ENCODE results near the gene PDE1C. TPM values are rescaled to one million over a fixed set of nuclear protein-coding genes. Genes with fewer than 3 reads are reported as not detected.

The PDE1C gene
- total and polyA plus RNA-seq, 11 donors: 35.3 to 307 (median 141) TPM

DNA sequence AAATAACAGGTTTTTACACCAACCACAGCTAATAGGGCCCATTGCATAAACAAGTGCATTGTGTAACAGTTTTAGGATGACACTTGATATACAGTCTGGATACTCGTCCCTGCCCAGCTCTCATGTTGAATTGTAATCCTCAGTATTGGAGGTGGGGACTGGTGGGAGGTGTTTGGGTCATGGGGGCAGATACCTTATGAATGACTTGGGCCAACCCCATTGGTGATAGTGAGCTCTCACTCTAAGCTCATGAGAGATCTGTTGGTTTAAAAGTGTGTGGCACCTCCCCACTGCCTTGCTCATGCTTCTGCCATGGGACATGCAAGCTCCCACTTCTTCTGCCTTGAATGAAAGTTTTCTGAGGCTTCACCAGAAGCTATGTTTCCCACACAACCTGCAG lies 136.7 kb downstream of the PDE1C start:
- no peak overlapping the region for H3K27ac ChIP-seq
- ATAC-seq: peak in 1 of 4 donors; percentile 48
- peaks cover 0 to 8% (median 0%) of the 10 kb centered on the region in 12 donors for H3K9me3 ChIP-seq
- 38 to 54% (median 47%) methylated on average over 1 of the region's 1 CpG for WGBS, 4 donors
- peaks cover 0 to 33% (median 9%) of the 10 kb centered on the region in 12 donors for H3K4me1 ChIP-seq
- TF ChIP-seq, protein P1, sequence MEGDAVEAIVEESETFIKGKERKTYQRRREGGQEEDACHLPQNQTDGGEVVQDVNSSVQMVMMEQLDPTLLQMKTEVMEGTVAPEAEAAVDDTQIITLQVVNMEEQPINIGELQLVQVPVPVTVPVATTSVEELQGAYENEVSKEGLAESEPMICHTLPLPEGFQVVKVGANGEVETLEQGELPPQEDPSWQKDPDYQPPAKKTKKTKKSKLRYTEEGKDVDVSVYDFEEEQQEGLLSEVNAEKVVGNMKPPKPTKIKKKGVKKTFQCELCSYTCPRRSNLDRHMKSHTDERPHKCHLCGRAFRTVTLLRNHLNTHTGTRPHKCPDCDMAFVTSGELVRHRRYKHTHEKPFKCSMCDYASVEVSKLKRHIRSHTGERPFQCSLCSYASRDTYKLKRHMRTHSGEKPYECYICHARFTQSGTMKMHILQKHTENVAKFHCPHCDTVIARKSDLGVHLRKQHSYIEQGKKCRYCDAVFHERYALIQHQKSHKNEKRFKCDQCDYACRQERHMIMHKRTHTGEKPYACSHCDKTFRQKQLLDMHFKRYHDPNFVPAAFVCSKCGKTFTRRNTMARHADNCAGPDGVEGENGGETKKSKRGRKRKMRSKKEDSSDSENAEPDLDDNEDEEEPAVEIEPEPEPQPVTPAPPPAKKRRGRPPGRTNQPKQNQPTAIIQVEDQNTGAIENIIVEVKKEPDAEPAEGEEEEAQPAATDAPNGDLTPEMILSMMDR (IDR thresholded peaks at IDR 0.05): no peak
- TF ChIP-seq POLR2A (IDR thresholded peaks at IDR 0.05): no peak
- H3K36me3 ChIP-seq: no peaks in the 10 kb centered on the region
- intact Hi-C loops (cut with DNase I): no loop called here
- no peak for DNase-seq
- H3K27me3 ChIP-seq: no peaks in the 10 kb centered on the region
- no peak overlapping the region for H3K4me3 ChIP-seq

DNA sequence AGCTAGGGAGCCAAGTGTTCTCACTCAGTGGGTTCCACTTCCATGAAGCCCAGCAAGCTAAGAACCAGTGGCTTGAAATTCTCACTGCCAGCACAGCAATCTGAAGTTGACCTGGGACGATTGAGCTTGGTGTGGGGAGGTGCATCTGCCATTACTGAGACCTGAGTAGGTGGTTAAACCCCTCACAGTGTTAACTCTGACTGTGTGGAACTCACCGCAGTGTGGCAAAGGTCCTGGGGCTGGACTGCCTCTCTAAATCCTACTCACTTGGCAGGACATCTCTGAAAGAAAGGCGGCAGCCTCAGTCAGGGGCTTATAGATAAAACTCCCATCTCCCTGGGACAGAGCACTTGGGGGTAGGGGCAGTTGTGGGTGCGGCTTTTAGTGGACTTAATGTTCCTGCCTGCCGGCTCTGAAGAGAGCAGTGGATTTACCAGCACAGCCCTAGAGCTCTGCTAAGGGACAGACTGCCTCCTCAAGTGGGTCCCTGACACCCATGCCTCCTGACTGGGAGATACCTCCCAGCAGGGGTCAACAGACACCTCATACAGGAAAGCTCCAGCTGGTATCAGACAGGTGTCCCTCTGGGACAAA lies 143.1 kb downstream of the PDE1C start:
- Histone ChIP-seq H3K27me3 (no peaks in the 10 kb centered on the region), H3K36me3 (no peaks in the 10 kb centered on the region), H3K4me3 (no peak overlapping the region), H3K27ac (peak overlapping the region in 3 of 12 donors; percentile 14 to 20 (median 17)), H3K4me1 (peaks cover 0 to 48% (median 9%) of the 10 kb centered on the region in 12 donors), H3K9me3 (peaks cover 0 to 8% (median 0%) of the 10 kb centered on the region in 12 donors)
- intact Hi-C loops (cut with DNase I): no loop called here
- TF ChIP-seq, protein P1 (IDR thresholded peaks at IDR 0.05): no peak
- TF ChIP-seq POLR2A (IDR thresholded peaks at IDR 0.05): no peak
- DNase-seq (no peak), ATAC-seq (peak in 3 of 4 donors; percentile 37 to 57 (median 45))
- WGBS, 4 donors: 52 to 65% (median 59%) methylated on average over 5 of the region's 5 CpGs

DNA sequence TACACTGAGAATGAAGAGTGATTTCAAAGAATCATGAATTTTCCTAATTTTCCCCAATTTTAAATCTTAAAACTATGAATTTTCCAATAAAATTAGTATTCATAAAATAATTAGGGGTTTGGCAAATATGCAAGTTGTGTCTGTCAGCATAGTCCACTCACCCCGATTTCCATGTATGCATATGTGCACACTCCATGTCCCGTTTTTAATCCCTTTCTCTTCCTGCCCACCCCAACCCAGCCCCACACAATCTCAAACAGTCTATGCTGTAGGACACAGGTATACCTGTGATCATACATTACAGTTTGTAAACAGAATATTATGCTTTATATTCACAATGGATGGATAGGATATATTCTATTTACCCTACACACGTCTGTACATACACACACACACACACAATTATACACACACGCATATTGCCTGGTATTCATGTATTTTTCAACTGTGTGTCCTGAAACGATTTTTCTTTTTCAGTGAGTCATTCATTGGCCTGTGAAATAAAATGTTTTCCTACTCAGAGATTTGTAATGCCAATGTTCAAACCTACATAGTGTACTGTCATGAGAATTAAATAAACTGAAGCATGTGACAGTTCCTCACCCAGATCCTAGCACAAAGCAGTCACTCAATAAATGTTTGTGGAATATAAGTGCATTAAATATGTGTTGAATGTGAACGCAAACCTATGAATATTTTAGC lies 144.3 kb downstream of the PDE1C start:
- no peaks in the 10 kb centered on the region for H3K27me3 ChIP-seq
- TF ChIP-seq, protein P1 (IDR thresholded peaks at IDR 0.05): no peak
- TF ChIP-seq POLR2A (IDR thresholded peaks at IDR 0.05): no peak
- WGBS, 4 donors: 82 to 88% (median 86%) methylated on average over 6 of the region's 6 CpGs
- peaks cover 0 to 54% (median 12%) of the 10 kb centered on the region in 12 donors for H3K4me1 ChIP-seq
- DNase-seq (no peak), ATAC-seq (peak in 1 of 4 donors; percentile 6)
- no peak overlapping the region for H3K27ac ChIP-seq
- peaks cover 0 to 8% (median 0%) of the 10 kb centered on the region in 12 donors for H3K9me3 ChIP-seq
- H3K36me3 ChIP-seq: no peaks in the 10 kb centered on the region
- intact Hi-C loops (cut with DNase I): no loop called here
- H3K4me3 ChIP-seq: no peak overlapping the region

- Histone ChIP-seq H3K4me3 (no peak overlapping the region), H3K36me3 (no peaks in the 10 kb centered on the region), H3K27me3 (no peaks in the 10 kb centered on the region), H3K27ac (no peak overlapping the region), H3K4me1 (peaks cover 0 to 66% (median 19%) of the 10 kb centered on the region in 12 donors), H3K9me3 (peaks cover 0 to 1% (median 0%) of the 10 kb centered on the region in 12 donors)
- ATAC-seq (no peak), DNase-seq (no peak)
- TF ChIP-seq POLR2A (IDR thresholded peaks at IDR 0.05): no peak
- TF ChIP-seq, protein P1 (IDR thresholded peaks at IDR 0.05): no peak
- 65 to 84% (median 71%) methylated on average over 2 of the region's 2 CpGs for WGBS, 4 donors
- intact Hi-C loops (cut with DNase I): no loop called here
These were observed 146.0 kb downstream of the PDE1C start for GRCh38 chr7:31924251-31924650.
